Activated naive CD4-positive, alpha-beta T cell treated with anti-CD3 and anti-CD28 coated beads for 36 hours (primary cell): ENCODE measurements around the gene AMBRA1. TPM values are rescaled to one million over a fixed set of nuclear protein-coding genes. Genes with fewer than 3 reads are reported as not detected.

Experiments used
- CTCF ChIA-PET: fragments of 350-600 bp; sonication (Branson Sonifier 250); formaldehyde crosslinking; loops from one replicate; lab custom pipeline; 2021; ENCODE audit warnings: antibody characterized with exemption; lab: Charles Lee
- DNase-seq: peaks from one replicate; pipeline ENCODE4 v3.0.0-alpha.2; 2020
- H3K27ac Mint-ChIP-seq: one replicate; pipeline ENCODE4 v1.8.0; 2021; ENCODE audit warnings: mild to moderate bottlenecking, mixed read lengths
- H3K27me3 Mint-ChIP-seq: one replicate; pipeline ENCODE4 v1.8.0; 2021; ENCODE audit warnings: low read depth, mixed read lengths
- H3K36me3 Mint-ChIP-seq: one replicate; pipeline ENCODE4 v1.8.0; 2021; ENCODE audit warnings: low read depth, mixed read lengths
- H3K4me1 Mint-ChIP-seq: one replicate; pipeline ENCODE4 v1.8.0; 2021; ENCODE audit warnings: low read depth, mixed read lengths
- H3K4me3 Mint-ChIP-seq: one replicate; pipeline ENCODE4 v1.8.0; 2021; ENCODE audit warnings: mild to moderate bottlenecking, moderate library complexity, mixed read lengths
- H3K9me3 Mint-ChIP-seq: one replicate; pipeline ENCODE4 v1.8.0; 2021; ENCODE audit warnings: mixed read lengths
- intact Hi-C: fragments of 100-400 bp; cut with micrococcal nuclease; formaldehyde crosslinking; loops from one replicate; pipeline ENCODE4 v1.15.1; 2023
- total RNA-seq, 2 experiments: library from RNA; stranded (reverse); gene quantifications; one replicate each; pipeline ENCODE4 v1.2.3, GENCODE V29; 2021

AMBRA1 gene
- total RNA-seq, 2 experiments from 2014 or later, result 19.0 to 23.1 TPM

DNA sequence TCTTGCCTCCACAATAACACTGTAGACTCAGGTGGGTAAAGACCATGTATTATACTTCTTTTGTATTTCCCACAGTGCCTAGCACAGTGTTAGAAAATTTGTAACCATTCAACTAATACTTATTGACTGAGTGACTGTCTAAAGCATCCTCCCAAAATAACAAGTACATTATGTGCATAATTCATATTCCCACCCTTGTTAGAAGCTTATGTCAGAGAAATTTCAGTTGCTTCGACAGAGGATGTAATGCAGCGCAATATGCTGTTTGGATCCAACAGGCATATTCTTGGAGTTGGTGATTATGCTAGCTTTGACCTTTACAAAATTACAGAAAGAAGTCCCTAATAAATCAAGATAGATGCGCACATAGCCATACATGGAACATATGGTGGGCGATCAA is 53.0 kb downstream of the AMBRA1 start:
- CTCF ChIA-PET, result interaction anchor here (1.2 to 2.6 kb wide), 2 partner anchors 12 to 77 kb away, joined by 4 to 10 read pairs; partner anchors contain the start of genes ATG13 and HARBI1
- no peak for DNase-seq
- intact Hi-C loops, result no loop called here
- no peak overlapping the region for H3K4me3 Mint-ChIP-seq
- no peak overlapping the region for H3K27ac Mint-ChIP-seq
- no peaks in the 10 kb centered on the region for H3K9me3 Mint-ChIP-seq
- no peaks in the 10 kb centered on the region for H3K27me3 Mint-ChIP-seq
- H3K4me1 Mint-ChIP-seq, result peaks cover 11% of the 10 kb centered on the region
- peaks cover 26% of the 10 kb centered on the region for H3K36me3 Mint-ChIP-seq

DNA sequence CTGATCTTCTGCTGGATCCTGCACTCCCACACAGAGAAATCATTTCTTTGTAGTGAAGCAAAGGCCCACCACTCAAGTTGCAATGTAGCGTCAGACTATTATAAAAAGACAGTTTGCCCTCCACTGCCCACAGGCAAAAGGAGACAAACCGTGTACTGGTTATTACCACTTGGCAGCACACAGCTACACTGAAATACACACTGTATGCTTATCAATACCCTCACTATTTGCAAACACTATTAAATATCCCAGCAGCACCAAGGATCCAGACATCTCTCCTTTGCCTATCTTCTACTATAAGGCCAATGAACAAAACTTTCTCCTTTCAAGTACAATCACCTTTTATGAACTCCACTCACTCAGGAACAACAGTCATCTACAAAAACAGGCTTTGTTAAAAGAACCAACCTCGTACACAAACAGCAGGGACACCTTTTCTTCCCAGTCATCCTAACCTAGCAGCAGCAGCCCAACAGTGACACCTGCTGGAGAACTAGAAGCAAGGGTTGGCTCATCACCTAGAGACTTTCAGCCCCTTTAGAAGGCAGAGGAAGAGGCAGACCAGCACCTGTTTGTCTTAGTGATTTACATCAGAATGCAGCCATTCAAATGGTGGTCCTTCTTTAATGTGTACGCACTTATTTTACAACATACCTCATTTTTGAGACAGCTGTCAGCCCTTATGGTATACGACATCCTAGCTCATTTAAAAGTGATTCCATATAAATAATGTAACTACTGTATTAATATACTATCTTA is 56.1 kb downstream of the AMBRA1 start:
- Mint-ChIP-seq H3K27me3 (no peaks in the 10 kb centered on the region), H3K4me3 (no peak overlapping the region), H3K27ac (no peak overlapping the region), H3K9me3 (no peaks in the 10 kb centered on the region), H3K36me3 (peaks cover 7% of the 10 kb centered on the region), H3K4me1 (peaks cover 21% of the 10 kb centered on the region)
- CTCF ChIA-PET, result interaction anchor here (0.5 to 2.7 kb wide), 10 partner anchors 8 to 1318 kb away, joined by 3 to 16 read pairs (median 5); partner anchors contain the start of genes ATG13 and HARBI1
- intact Hi-C loops, result loop anchor here (1.0 to 5.0 kb wide), 3 partner anchors 80 to 170 kb away; partner anchors contain the start of genes ATG13 and HARBI1
- peak; percentile 79 for DNase-seq

DNA sequence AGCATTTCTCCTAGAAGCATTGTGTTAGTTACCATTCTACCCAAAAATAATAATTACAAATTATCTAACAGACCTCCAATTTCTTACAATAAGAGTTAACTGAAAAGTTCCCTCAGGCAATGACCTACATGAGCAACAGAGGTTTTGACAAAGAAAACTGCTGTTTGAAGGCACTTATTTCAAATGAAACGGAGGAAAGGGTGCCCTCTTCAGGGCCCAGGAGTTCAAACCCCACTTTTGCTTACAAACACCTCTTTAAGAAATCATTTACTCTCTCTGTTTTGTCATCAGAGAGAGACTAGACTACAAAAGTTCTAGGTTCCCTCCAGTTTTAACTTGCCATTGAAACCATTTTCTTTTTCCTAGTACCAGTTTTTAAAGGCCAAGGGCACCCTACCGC is 56.7 kb downstream of the AMBRA1 start:
- Mint-ChIP-seq H3K4me3 (no peak overlapping the region), H3K36me3 (peaks cover 6% of the 10 kb centered on the region), H3K27ac (no peak overlapping the region), H3K9me3 (no peaks in the 10 kb centered on the region), H3K4me1 (peaks cover 21% of the 10 kb centered on the region), H3K27me3 (no peaks in the 10 kb centered on the region)
- no peak for DNase-seq
- intact Hi-C loops, result loop anchor here (1.0 to 5.0 kb wide), 2 partner anchors 80 to 148 kb away; partner anchors contain the start of genes ATG13 and HARBI1
- CTCF ChIA-PET, result interaction anchor here (0.7 to 2.7 kb wide), 4 partner anchors 11 to 173 kb away, joined by 3 to 7 read pairs (median 4); no protein-coding TSS in a partner anchor

DNA sequence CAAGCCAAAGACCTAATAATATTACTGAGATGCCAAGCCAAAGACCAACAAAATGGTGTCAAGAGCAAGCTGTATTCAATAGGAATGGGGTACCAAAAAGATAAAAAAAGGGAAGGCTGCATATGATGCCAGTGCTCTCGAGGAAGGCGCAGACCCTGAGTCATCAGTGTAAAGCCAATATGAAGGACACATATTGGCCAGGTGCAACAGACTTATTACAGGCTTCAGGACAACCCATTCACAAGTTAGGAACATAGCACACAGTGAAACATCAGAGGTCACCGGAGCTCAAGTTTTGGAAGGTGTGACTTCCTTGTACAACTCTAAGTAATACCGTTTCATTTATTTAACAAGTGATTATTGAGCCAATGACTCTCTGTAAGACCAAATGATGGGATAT is 58.1 kb downstream of the AMBRA1 start:
- H3K4me1 Mint-ChIP-seq, result peaks cover 26% of the 10 kb centered on the region
- no peak overlapping the region for H3K4me3 Mint-ChIP-seq
- H3K36me3 Mint-ChIP-seq, result peaks cover 2% of the 10 kb centered on the region
- no peaks in the 10 kb centered on the region for H3K27me3 Mint-ChIP-seq
- intact Hi-C loops, result loop anchor here (5.0 kb wide), 1 partner anchor 82 kb away; the partner anchor contains the start of genes ATG13 and HARBI1
- no peak overlapping the region for H3K27ac Mint-ChIP-seq
- DNase-seq, result no peak
- H3K9me3 Mint-ChIP-seq, result no peaks in the 10 kb centered on the region
- CTCF ChIA-PET, result interaction anchor here (0.8 to 1.5 kb wide), 4 partner anchors 27 to 137 kb away, joined by 4 to 5 read pairs (median 4); no protein-coding TSS in a partner anchor

GRCh38 chr11:46534711-46535110 is 59.1 kb downstream of the AMBRA1 start:
- no peak overlapping the region for H3K4me3 Mint-ChIP-seq
- intact Hi-C loops, result loop anchor here (5.0 kb wide), 1 partner anchor 83 kb away; the partner anchor contains the start of genes ATG13 and HARBI1
- no peak for DNase-seq
- peaks cover 26% of the 10 kb centered on the region for H3K4me1 Mint-ChIP-seq
- CTCF ChIA-PET, result interaction anchor here (0.6 to 1.0 kb wide), 2 partner anchors 12 to 45 kb away, joined by 3 to 4 read pairs; no protein-coding TSS in a partner anchor
- H3K9me3 Mint-ChIP-seq, result no peaks in the 10 kb centered on the region
- H3K27me3 Mint-ChIP-seq, result no peaks in the 10 kb centered on the region
- H3K36me3 Mint-ChIP-seq, result peaks cover 2% of the 10 kb centered on the region
- no peak overlapping the region for H3K27ac Mint-ChIP-seq

GRCh38 chr11:46533396-46534100 is 60.3 kb downstream of the AMBRA1 start:
- no peaks in the 10 kb centered on the region for H3K9me3 Mint-ChIP-seq
- H3K4me1 Mint-ChIP-seq, result peaks cover 37% of the 10 kb centered on the region
- H3K27me3 Mint-ChIP-seq, result no peaks in the 10 kb centered on the region
- intact Hi-C loops, result no loop called here
- DNase-seq, result no peak
- peaks cover 2% of the 10 kb centered on the region for H3K36me3 Mint-ChIP-seq
- CTCF ChIA-PET, result no interaction called here
- H3K27ac Mint-ChIP-seq, result no peak overlapping the region
- H3K4me3 Mint-ChIP-seq, result no peak overlapping the region

DNA sequence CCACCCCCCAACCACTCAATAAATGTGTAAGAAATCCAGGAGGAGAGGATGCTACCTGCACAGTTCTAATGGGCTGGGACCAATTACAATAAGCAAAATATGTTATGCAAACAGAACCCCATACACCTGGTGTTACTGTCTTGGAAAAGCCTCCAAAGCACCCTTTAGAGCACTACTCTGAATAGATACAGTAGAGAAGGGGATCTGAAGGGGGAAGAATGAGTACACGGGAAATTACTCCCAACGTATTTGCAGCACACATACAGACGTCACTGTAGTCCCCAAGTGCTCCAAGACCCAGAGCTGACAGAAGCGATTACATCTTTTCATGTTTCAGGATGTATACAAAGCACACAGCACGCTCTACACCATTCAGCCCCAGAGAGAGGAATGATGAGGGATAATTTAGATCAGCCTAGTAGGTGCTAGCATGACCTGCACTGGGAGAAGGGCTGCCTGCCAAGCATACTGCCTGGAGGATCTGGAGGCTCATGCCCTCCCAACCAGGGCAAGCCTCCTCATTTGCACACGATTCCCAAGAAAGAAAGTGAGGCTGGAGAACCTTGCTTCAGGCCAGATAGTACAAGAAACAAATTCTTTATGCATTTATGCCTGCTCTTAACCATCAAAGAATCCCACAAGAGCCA is 63.8 kb downstream of the AMBRA1 start:
- intact Hi-C loops, result loop anchor here (1.0 to 2.0 kb wide), 4 partner anchors 40 to 291 kb away; no protein-coding TSS in a partner anchor
- DNase-seq, result no peak
- Mint-ChIP-seq H3K4me1 (peaks cover 32% of the 10 kb centered on the region), H3K36me3 (peaks cover 3% of the 10 kb centered on the region), H3K9me3 (peaks cover 3% of the 10 kb centered on the region), H3K27me3 (no peaks in the 10 kb centered on the region), H3K27ac (no peak overlapping the region), H3K4me3 (no peak overlapping the region)
- CTCF ChIA-PET, result interaction anchor here (0.6 to 2.1 kb wide), 20 partner anchors 8 to 591 kb away, joined by 3 to 13 read pairs (median 4); partner anchors contain the start of genes ATG13 and HARBI1

DNA sequence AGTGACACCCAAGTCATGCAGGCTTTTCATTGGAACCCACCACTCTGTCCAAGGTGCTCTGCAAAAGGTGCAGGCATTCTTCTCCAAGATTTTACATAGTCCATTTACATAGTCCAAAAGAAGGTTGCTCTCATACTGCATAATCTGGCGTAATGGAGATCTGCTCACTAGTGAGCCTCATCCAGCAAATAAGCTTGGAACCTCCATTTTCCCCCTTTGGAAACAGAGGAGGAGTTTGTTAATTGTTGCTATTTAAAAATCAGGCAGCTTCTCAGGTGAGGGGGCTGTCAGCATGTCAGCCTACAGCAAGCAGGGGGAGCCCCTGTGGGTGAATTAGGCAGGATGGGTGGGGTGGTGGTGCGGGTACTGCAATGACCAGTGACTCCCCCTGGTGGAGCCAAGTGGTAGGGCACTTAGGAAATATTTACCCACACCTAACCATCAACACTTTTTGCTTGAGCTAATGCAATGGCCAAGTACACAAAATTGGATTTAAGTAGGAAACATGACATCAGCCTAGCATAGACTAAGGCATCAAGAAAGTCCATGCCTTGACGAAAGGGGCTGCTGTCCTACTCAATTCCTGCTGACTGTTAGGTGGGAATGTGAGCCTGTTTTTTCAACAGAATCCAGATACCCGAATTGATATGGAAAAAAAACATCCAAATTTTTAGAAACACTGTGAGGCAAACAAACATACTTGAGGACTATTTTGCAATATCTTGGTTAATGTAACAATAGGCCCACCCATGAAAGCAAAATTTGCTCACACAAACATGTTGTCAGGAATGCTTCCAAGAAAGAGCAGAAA is 64.5 kb downstream of the AMBRA1 start:
- Mint-ChIP-seq H3K4me1 (peaks cover 33% of the 10 kb centered on the region), H3K36me3 (peaks cover 3% of the 10 kb centered on the region), H3K4me3 (no peak overlapping the region), H3K27me3 (no peaks in the 10 kb centered on the region), H3K27ac (no peak overlapping the region), H3K9me3 (peaks cover 3% of the 10 kb centered on the region)
- intact Hi-C loops, result loop anchor here (1.0 to 2.0 kb wide), 4 partner anchors 39 to 290 kb away; no protein-coding TSS in a partner anchor
- CTCF ChIA-PET, result interaction anchor here (0.6 to 2.1 kb wide), 26 partner anchors 9 to 590 kb away, joined by 3 to 13 read pairs (median 4); partner anchors contain the start of genes ATG13 and HARBI1
- peak; percentile 90 for DNase-seq

DNA sequence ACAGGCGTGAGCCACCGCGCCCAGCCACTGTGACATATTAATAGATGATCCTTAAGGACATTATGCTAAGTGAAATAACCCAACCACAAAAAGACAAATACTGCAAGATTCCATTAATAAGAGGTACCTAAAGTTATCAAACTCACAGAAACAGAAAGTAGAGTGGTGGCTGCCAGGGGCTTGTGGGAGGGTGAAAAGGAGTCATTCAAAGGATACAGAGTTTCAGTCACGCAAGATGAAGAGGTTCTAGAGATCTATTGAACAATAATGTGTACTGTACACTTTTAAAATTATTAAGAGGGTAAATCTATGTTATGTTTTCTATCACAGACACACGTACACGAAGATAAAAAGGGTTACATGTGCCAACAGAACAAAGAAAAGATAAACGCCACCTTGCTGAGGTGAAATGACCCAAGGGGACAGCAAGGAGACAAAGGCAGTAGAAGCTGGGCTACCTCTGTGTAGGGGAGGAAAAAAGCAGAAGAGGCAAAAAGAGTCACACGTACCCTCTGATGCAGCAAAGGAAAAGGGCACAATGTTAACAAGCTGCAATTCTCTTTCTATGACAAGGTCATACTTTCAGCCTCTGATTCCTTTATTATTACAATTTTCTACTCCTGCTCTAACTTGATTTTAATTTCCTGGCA is 65.3 kb downstream of the AMBRA1 start:
- peak; percentile 20 for DNase-seq
- peaks cover 3% of the 10 kb centered on the region for H3K36me3 Mint-ChIP-seq
- peaks cover 30% of the 10 kb centered on the region for H3K4me1 Mint-ChIP-seq
- CTCF ChIA-PET, result interaction anchor here (0.6 to 2.1 kb wide), 26 partner anchors 9 to 278 kb away, joined by 3 to 13 read pairs (median 4); partner anchors contain the start of genes ATG13 and HARBI1
- peaks cover 3% of the 10 kb centered on the region for H3K9me3 Mint-ChIP-seq
- H3K4me3 Mint-ChIP-seq, result no peak overlapping the region
- peak overlapping the region; percentile 25 for H3K27ac Mint-ChIP-seq
- H3K27me3 Mint-ChIP-seq, result no peaks in the 10 kb centered on the region
- intact Hi-C loops, result loop anchor here (1.0 to 2.0 kb wide), 4 partner anchors 38 to 290 kb away; no protein-coding TSS in a partner anchor

- no peak for DNase-seq
- no peaks in the 10 kb centered on the region for H3K27me3 Mint-ChIP-seq
- peaks cover 3% of the 10 kb centered on the region for H3K9me3 Mint-ChIP-seq
- intact Hi-C loops, result loop anchor here (2.0 kb wide), 1 partner anchor 289 kb away; no protein-coding TSS in a partner anchor
- CTCF ChIA-PET, result interaction anchor here (0.6 to 2.1 kb wide), 3 partner anchors 27 to 134 kb away, joined by 3 to 8 read pairs (median 3); no protein-coding TSS in a partner anchor
- H3K36me3 Mint-ChIP-seq, result peaks cover 3% of the 10 kb centered on the region
- H3K4me3 Mint-ChIP-seq, result no peak overlapping the region
- peaks cover 28% of the 10 kb centered on the region for H3K4me1 Mint-ChIP-seq
- H3K27ac Mint-ChIP-seq, result no peak overlapping the region
These were observed 66.2 kb downstream of the AMBRA1 start for GRCh38 chr11:46527591-46528130.
